K562 (cell line): Measurements from ENCODE around the gene AKNA. TPM values are rescaled to one million over a fixed set of nuclear protein-coding genes. Genes with fewer than 3 reads are reported as not detected.

Experiments used
- ATAC-seq: fragments of 200-7000 bp; cut with Tn5 transposase; 3 replicates; pipeline ENCODE4 v1.9.1; 2020; ENCODE audit warnings: moderate library complexity
- BruUV-seq: library from RNA; stranded (reverse); fragments of 400-500 nt; replicated peaks from 2 replicates; lab custom pipeline; 2021; lab: Mats Ljungman, UMichigan
- CTCF ChIA-PET: fragments of 300-600 bp; formaldehyde crosslinking; extraction: SDS; loops from one replicate; lab custom pipeline; 2021; ENCODE audit warnings: low intra/inter-chr PET ratio; lab: Yijun Ruan, JAX
- POLR2A ChIA-PET: fragments of 300-600, 350-650 bp; sonication (Branson Sonifier 250); formaldehyde crosslinking; extraction: SDS; loops from one replicate; lab custom pipeline; 2021; ENCODE audit warnings: antibody characterized with exemption, inconsistent platforms; lab: Yijun Ruan, JAX
- DNase-seq, 4 experiments: peaks; one replicate each; pipeline versions ENCODE4 v3.0.0 to v3.0.0-alpha.2; 2011 to 2018; ENCODE audit warnings: low spot score in 3 of 4, mixed read lengths in 3 of 4; ENCODE audit errors: extremely low read depth in 1 of 4
- FAIRE-seq: peaks from 2 replicates; lab custom pipeline; 2011; peaks lifted over from hg19 to GRCh38; lab: Jason Lieb, UNC
- H2AFZ ChIP-seq: 2 replicates; pipeline ENCODE4 v1.6.0; 2011; ENCODE audit warnings: low read depth, low read length, control low read depth, inconsistent platforms
- H3K27ac ChIP-seq: fragments of 200-600 bp; 3 replicates; pipeline ENCODE4 v1.8.0; 2011; ENCODE audit warnings: low read depth, mild to moderate bottlenecking, control low read depth, inconsistent platforms, low read length, moderate library complexity, mixed read lengths; ENCODE audit errors: extremely low read depth
- H3K27me3 ChIP-seq, 2 experiments: fragments of 300-600 bp in 1 of 2; 2 replicates in 1 of 2; 3 replicates in 1 of 2; pipeline versions ENCODE4 v1.6.0 to v1.8.0; 2011; ENCODE audit warnings: inconsistent platforms in 2 of 2, low read length in 2 of 2, mild to moderate bottlenecking in 1 of 2, mixed read lengths in 1 of 2, moderate library complexity in 1 of 2; ENCODE audit not compliant: control insufficient read depth in 2 of 2, insufficient read depth in 2 of 2
- H3K36me3 ChIP-seq: fragments of 300-600 bp; 3 replicates; pipeline ENCODE4 v1.8.0; 2011; ENCODE audit warnings: mild to moderate bottlenecking, low read length, inconsistent platforms; ENCODE audit not compliant: control insufficient read depth, insufficient read depth
- H3K4me1 ChIP-seq, 2 experiments: fragments of 200-600 bp in 1 of 2; replicated peaks in 1 of 2; 2 replicates in 1 of 2; 3 replicates in 1 of 2; pipeline versions ENCODE4 v1.5.1 to v1.8.0; 2011; ENCODE audit warnings: inconsistent platforms in 2 of 2, low read length in 2 of 2, mild to moderate bottlenecking in 1 of 2, mixed read lengths in 1 of 2, moderate library complexity in 1 of 2; ENCODE audit not compliant: control insufficient read depth in 2 of 2, insufficient read depth in 2 of 2
- H3K4me2 ChIP-seq: 2 replicates; pipeline ENCODE4 v1.6.1; 2011; ENCODE audit warnings: low read length, control low read depth, inconsistent platforms, mixed read lengths; ENCODE audit not compliant: insufficient read depth
- H3K4me3 ChIP-seq: fragments of 200-600 bp; sonication (generic), shearing (Covaris generic); 2 replicates; pipeline ENCODE4 v1.5.1; 2016; ENCODE audit warnings: control low read depth, inconsistent platforms
- H3K79me2 ChIP-seq: fragments of 200-600 bp; 3 replicates; pipeline ENCODE4 v1.8.0; 2011; ENCODE audit warnings: low read length, inconsistent platforms; ENCODE audit not compliant: control insufficient read depth, insufficient read depth
- H3K9ac ChIP-seq, 2 experiments: 2 replicates each; pipeline versions ENCODE4 v1.6.0 to v1.6.1; 2011; ENCODE audit warnings: low read depth in 2 of 2, low read length in 2 of 2, control low read depth in 1 of 2, inconsistent platforms in 1 of 2, mild to moderate bottlenecking in 1 of 2, mixed read lengths in 1 of 2; ENCODE audit not compliant: insufficient read depth in 1 of 2
- H3K9me1 ChIP-seq: one replicate; pipeline ENCODE4 v1.6.0; 2011; ENCODE audit warnings: inconsistent platforms, mild to moderate bottlenecking, low read length, moderate library complexity; ENCODE audit not compliant: control insufficient read depth, insufficient read depth
- H3K9me3 ChIP-seq: replicated peaks from 2 replicates; pipeline ENCODE4 v1.5.1; 2011; ENCODE audit warnings: low read depth, low read length, inconsistent platforms; ENCODE audit not compliant: control insufficient read depth, insufficient read depth
- H4K20me1 ChIP-seq: replicated peaks from 2 replicates; pipeline ENCODE4 v1.6.1; 2011; ENCODE audit warnings: low read length, inconsistent platforms, mixed read lengths; ENCODE audit not compliant: control insufficient read depth, insufficient read depth
- ARID3B ChIP-seq: fragments of 250-450 bp; sonication (Bioruptor Pico); IDR thresholded peaks from 2 replicates; pipeline ENCODE4 v1.4.0; 2020; ENCODE audit warnings: borderline replicate concordance
- MTA2 ChIP-seq: fragments of 450-650 bp; IDR thresholded peaks from 2 replicates; pipeline ENCODE4 v1.6.1; 2016; ENCODE audit warnings: low read depth
- PPARD ChIP-seq: fragments of 250-450 bp; sonication (Bioruptor Pico); IDR thresholded peaks from 2 replicates; pipeline ENCODE4 v1.8.0; 2022; ENCODE audit warnings: inconsistent platforms, mild to moderate bottlenecking, moderate library complexity
- SAFB2 ChIP-seq: fragments of 200-400 bp; formaldehyde crosslinking; IDR thresholded peaks from 2 replicates; pipeline ENCODE4 v1.6.1; 2018; ENCODE audit warnings: borderline replicate concordance, low read length, low read depth, moderate library complexity; ENCODE audit not compliant: severe bottlenecking
- WGBS: fragments of 100-300 bp; shearing (Covaris generic); methylation state at CpG from one replicate; pipeline ENCODE4 v1.1.6; 2016; ENCODE audit warnings: low coverage, mixed read lengths; ENCODE audit not compliant: insufficient coverage; ENCODE audit errors: missing lambda C conversion rate; 5-methylcytosine and 5-hydroxymethylcytosine counted together
- in situ Hi-C: fragments of 300-500 bp; cut with MboI; formaldehyde crosslinking; loops from 4 replicates; pipeline ENCODE4 v1.15.0; 2018; ENCODE audit warnings: inconsistent platforms, mixed read lengths
- intact Hi-C: fragments of 100-400 bp; cut with micrococcal nuclease; formaldehyde crosslinking; loops from 2 replicates; pipeline ENCODE4 v1.14.2; 2022
- polyA plus RNA-seq, 8 experiments: library from polyadenylated mRNA; depleted of rRNA in 4 of 8; stranded (reverse) in 5 of 8; unstranded in 3 of 8; fragments of >200 nt; fragmentation: Nextera tagmentation in 2 of 8; fragmentation: Illumina TruSeq in 1 of 8; extraction: Ambion mirVana in 2 of 8; extraction: Trizol in 1 of 8; gene quantifications; 2 replicates each; pipeline versions ENCODE4 v1.2.1 to v1.2.3, GENCODE V29; 2011 to 2014; ENCODE audit warnings: inconsistent platforms in 1 of 8, missing spikeins in 1 of 8
- total RNA-seq, 7 experiments: library from RNA; depleted of rRNA in 6 of 7; stranded (reverse); fragments of >200 nt in 6 of 7; fragmentation: Illumina TruSeq in 2 of 7; extraction: Trizol in 2 of 7; gene quantifications; 2 replicates each; pipeline versions ENCODE4 v1.2.1 to v1.2.3, GENCODE V29; 2011 to 2021; ENCODE audit warnings: low replicate concordance in 1 of 7
- TF ChIP-seq, protein P1 (sequence below): fragments of 450-650 bp; formaldehyde crosslinking; IDR thresholded peaks from 2 replicates; pipeline ENCODE4 v1.4.0; 2020; ENCODE audit warnings: mild to moderate bottlenecking, moderate library complexity

The AKNA gene
- total and polyA plus RNA-seq, 9 of the 15 experiments (the other 6 are each of a cell fraction or from before 2014, with no cell fraction given), result 0.29 to 20.5 (median 3.9) TPM

DNA sequence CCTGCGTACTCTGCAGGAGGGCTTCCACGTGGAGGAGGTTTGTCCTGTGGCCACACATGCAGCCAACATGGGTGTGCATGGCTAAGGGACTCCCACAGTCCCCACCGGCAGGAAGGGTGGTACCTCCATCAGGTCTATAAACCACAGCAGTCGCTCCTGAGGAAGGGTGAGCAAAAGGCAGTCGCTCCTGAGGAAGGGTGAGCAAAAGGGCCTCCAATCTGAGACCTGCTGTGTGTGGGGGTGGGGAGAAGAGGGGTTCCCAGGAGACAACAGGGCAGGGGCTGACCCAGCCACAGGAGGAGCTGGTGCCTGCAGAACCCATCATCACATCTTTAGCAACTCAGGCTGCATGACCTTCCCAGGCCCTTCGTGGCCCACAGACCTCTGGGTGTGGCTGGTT is 30.3 kb upstream of the AKNA start:
- FAIRE-seq (no peak), ATAC-seq (no peak), DNase-seq (no peak)
- no peak overlapping the region for H3K4me2 ChIP-seq
- no TSS peak for BruUV-seq
- no peak overlapping the region for H3K27ac ChIP-seq
- H3K79me2 ChIP-seq, result no peaks in the 10 kb centered on the region
- no peaks in the 10 kb centered on the region for H3K9me1 ChIP-seq
- TF ChIP-seq SAFB2 (no peak), ARID3B (CRISPR knock-in tag) (no peak), PPARD (CRISPR knock-in tag) (no peak), MTA2 (no peak)
- TF ChIP-seq, protein P1, sequence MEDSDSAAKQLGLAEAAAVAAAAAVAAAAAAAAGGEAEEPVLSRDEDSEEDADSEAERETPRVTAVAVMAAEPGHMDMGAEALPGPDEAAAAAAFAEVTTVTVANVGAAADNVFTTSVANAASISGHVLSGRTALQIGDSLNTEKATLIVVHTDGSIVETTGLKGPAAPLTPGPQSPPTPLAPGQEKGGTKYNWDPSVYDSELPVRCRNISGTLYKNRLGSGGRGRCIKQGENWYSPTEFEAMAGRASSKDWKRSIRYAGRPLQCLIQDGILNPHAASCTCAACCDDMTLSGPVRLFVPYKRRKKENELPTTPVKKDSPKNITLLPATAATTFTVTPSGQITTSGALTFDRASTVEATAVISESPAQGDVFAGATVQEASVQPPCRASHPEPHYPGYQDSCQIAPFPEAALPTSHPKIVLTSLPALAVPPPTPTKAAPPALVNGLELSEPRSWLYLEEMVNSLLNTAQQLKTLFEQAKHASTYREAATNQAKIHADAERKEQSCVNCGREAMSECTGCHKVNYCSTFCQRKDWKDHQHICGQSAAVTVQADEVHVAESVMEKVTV (CRISPR knock-in tag), result no peak
- in situ Hi-C loops, result loop anchor here (5.0 kb wide), 1 partner anchor 594 kb away; no protein-coding TSS in a partner anchor
- ChIA-PET CTCF (no interaction called here), POLR2A (interaction anchor here (0.5 kb wide), 1 partner anchor 9 kb away, joined by 3 read pairs; no protein-coding TSS in a partner anchor)
- no peaks in the 10 kb centered on the region for H3K27me3 ChIP-seq
- H3K9ac ChIP-seq, result no peak overlapping the region
- no peaks in the 10 kb centered on the region for H3K4me1 ChIP-seq
- WGBS, result 64% methylated on average over 6 of the region's 6 CpGs
- no peak overlapping the region for H3K4me3 ChIP-seq
- H4K20me1 ChIP-seq, result 0 out of 2 replicates have a peak, but pooled peaks cover 2% of the 10 kb centered on the region
- no peak overlapping the region for H2AFZ ChIP-seq
- 0 out of 3 replicates have a peak, but pooled peaks cover 3% of the 10 kb centered on the region for H3K36me3 ChIP-seq
- intact Hi-C loops, result no loop called here
- H3K9me3 ChIP-seq, result no peaks in the 10 kb centered on the region
